ENCODE data around the gene PKD1.

Gene PKD1

GRCh38 chr16:2096853-2097595 lies 38.7 kb downstream of the PKD1 start:
- no peak overlapping the region for H3K27ac ChIP-seq (ENCODE audit: insufficient read depth, low read depth, low read length, poor library complexity, severe bottlenecking)
- no peak overlapping the region for H3K4me3 ChIP-seq (ENCODE audit: insufficient read depth, low read depth, low read length)
- peaks cover 6% of the 10 kb centered on the region for H3K4me1 ChIP-seq (ENCODE audit: control insufficient read depth, insufficient read depth, low read length)
- no peaks in the 10 kb centered on the region for H3K27me3 ChIP-seq (ENCODE audit: control insufficient read depth, insufficient read depth, low read length, poor library complexity, severe bottlenecking)
- H3K36me3 ChIP-seq (ENCODE audit: control insufficient read depth, insufficient read depth, low read length): no peaks in the 10 kb centered on the region
- WGBS, 2 experiments: 93 to 97% methylated on average over 24 to 25 of the region's 25 CpGs
- no peaks in the 10 kb centered on the region for H3K9me3 ChIP-seq (ENCODE audit: control insufficient read depth, low read length)

- WGBS, 2 experiments: 96 to 97% methylated on average over 23 of the region's 23 CpGs
- no peaks in the 10 kb centered on the region for H3K9me3 ChIP-seq (ENCODE audit: control insufficient read depth, low read length)
- no peaks in the 10 kb centered on the region for H3K27me3 ChIP-seq (ENCODE audit: control insufficient read depth, insufficient read depth, low read length, poor library complexity, severe bottlenecking)
- no peak overlapping the region for H3K4me3 ChIP-seq (ENCODE audit: insufficient read depth, low read depth, low read length)
- H3K27ac ChIP-seq (ENCODE audit: insufficient read depth, low read depth, low read length, poor library complexity, severe bottlenecking): no peak overlapping the region
- peaks cover 10% of the 10 kb centered on the region for H3K4me1 ChIP-seq (ENCODE audit: control insufficient read depth, insufficient read depth, low read length)
- no peaks in the 10 kb centered on the region for H3K36me3 ChIP-seq (ENCODE audit: control insufficient read depth, insufficient read depth, low read length)
Observed at GRCh38 chr16:2095918-2096582, 39.6 kb downstream of the PKD1 start.

GRCh38 chr16:2095315-2095853 lies 40.3 kb downstream of the PKD1 start:
- 95 to 96% methylated on average over 26 of the region's 26 CpGs for WGBS, 2 experiments
- Histone ChIP-seq H3K4me3 (ENCODE audit: insufficient read depth, low read depth, low read length) (no peak overlapping the region), H3K4me1 (ENCODE audit: control insufficient read depth, insufficient read depth, low read length) (peaks cover 10% of the 10 kb centered on the region), H3K36me3 (ENCODE audit: control insufficient read depth, insufficient read depth, low read length) (no peaks in the 10 kb centered on the region), H3K27me3 (ENCODE audit: control insufficient read depth, insufficient read depth, low read length, poor library complexity, severe bottlenecking) (no peaks in the 10 kb centered on the region), H3K27ac (ENCODE audit: insufficient read depth, low read depth, low read length, poor library complexity, severe bottlenecking) (no peak overlapping the region), H3K9me3 (ENCODE audit: control insufficient read depth, low read length) (no peaks in the 10 kb centered on the region)

GRCh38 chr16:2093793-2094192 lies 41.9 kb downstream of the PKD1 start:
- H3K36me3 ChIP-seq (ENCODE audit: control insufficient read depth, insufficient read depth, low read length): peaks cover 12% of the 10 kb centered on the region
- WGBS, 2 experiments: 95 to 96% methylated on average over 15 of the region's 15 CpGs

DNA sequence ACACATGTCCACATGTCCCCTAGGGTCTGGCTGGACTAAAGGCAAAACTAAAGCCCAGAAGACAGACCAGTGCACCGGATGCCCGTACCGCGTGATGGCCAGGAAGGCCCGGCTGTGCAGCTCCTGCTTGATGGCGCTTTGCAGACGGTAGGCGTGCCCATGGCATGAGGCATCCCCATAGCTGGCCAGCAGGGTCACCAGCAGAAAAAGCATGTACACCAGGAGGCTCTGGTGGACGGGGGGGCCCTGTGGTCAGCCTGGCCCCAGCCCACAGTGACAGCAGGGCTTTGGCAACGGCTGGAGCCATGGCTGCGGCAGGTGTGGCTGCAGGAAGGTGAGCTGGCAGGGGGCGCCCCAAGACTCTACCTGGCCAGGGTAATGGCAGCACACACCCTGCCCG lies 42.8 kb downstream of the PKD1 start:
- WGBS, 2 experiments: 96 to 97% methylated on average over 13 of the region's 13 CpGs
- Histone ChIP-seq H3K9me3 (ENCODE audit: control insufficient read depth, low read length) (no peaks in the 10 kb centered on the region), H3K27me3 (ENCODE audit: control insufficient read depth, insufficient read depth, low read length, poor library complexity, severe bottlenecking) (no peaks in the 10 kb centered on the region), H3K27ac (ENCODE audit: insufficient read depth, low read depth, low read length, poor library complexity, severe bottlenecking) (no peak overlapping the region), H3K4me3 (ENCODE audit: insufficient read depth, low read depth, low read length) (no peak overlapping the region), H3K36me3 (ENCODE audit: control insufficient read depth, insufficient read depth, low read length) (peaks cover 12% of the 10 kb centered on the region), H3K4me1 (ENCODE audit: control insufficient read depth, insufficient read depth, low read length) (peaks cover 10% of the 10 kb centered on the region)

More at GRCh38 chr16:2093793-2094192, 41.9 kb downstream of the PKD1 start:
- Histone ChIP-seq H3K9me3 (ENCODE audit: control insufficient read depth, low read length) (no peaks in the 10 kb centered on the region), H3K4me1 (ENCODE audit: control insufficient read depth, insufficient read depth, low read length) (peaks cover 10% of the 10 kb centered on the region), H3K27me3 (ENCODE audit: control insufficient read depth, insufficient read depth, low read length, poor library complexity, severe bottlenecking) (no peaks in the 10 kb centered on the region), H3K4me3 (ENCODE audit: insufficient read depth, low read depth, low read length) (no peak overlapping the region), H3K27ac (ENCODE audit: insufficient read depth, low read depth, low read length, poor library complexity, severe bottlenecking) (no peak overlapping the region)

- H3K4me1 ChIP-seq (ENCODE audit: control insufficient read depth, insufficient read depth, low read length): peaks cover 10% of the 10 kb centered on the region
- H3K4me3 ChIP-seq (ENCODE audit: insufficient read depth, low read depth, low read length): no peak overlapping the region
- no peaks in the 10 kb centered on the region for H3K9me3 ChIP-seq (ENCODE audit: control insufficient read depth, low read length)
- H3K36me3 ChIP-seq (ENCODE audit: control insufficient read depth, insufficient read depth, low read length): peaks cover 12% of the 10 kb centered on the region
- H3K27ac ChIP-seq (ENCODE audit: insufficient read depth, low read depth, low read length, poor library complexity, severe bottlenecking): no peak overlapping the region
- no peaks in the 10 kb centered on the region for H3K27me3 ChIP-seq (ENCODE audit: control insufficient read depth, insufficient read depth, low read length, poor library complexity, severe bottlenecking)
- WGBS, 2 experiments: 80 to 83% methylated on average over 16 of the region's 16 CpGs
Observed at GRCh38 chr16:2092256-2092620, 43.5 kb downstream of the PKD1 start.

DNA sequence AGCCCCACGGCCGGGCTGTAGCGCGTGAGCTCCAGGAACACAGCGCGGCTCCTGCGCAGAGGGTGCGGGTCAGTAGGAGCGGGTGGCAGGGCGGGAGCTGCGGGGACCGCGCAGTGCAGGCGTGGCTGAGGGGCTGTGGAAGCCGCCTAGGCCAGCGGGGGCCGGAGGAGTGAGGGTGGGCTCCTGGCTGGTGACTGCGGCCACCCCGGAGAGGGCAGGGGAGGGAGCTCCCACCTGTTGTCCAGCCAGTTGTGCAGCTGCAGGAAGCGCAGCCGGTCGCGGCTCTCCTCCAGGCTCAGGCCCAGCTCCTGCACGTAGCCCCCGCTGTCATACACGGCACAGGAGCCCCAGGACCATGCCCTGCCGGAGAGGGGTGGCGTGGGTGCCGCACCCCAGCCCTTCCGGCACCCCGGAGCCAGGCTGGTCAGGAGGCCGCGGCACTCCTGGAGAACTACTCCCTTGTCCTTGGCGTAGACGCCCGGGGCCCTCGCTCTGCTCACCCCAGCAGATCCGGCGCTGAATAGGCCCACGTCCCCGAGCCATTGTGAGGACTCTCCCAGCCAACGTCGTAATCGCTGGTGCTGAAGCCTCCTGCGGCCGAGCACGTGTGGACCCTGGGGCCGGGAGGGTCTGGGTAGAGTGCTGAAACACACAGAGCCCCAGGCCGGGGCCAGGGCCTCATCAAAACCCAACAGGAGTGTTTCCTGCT lies 44.0 kb downstream of the PKD1 start:
- Histone ChIP-seq H3K36me3 (ENCODE audit: control insufficient read depth, insufficient read depth, low read length) (peaks cover 12% of the 10 kb centered on the region), H3K4me3 (ENCODE audit: insufficient read depth, low read depth, low read length) (peak overlapping the region; percentile 32), H3K27ac (ENCODE audit: insufficient read depth, low read depth, low read length, poor library complexity, severe bottlenecking) (no peak overlapping the region), H3K9me3 (ENCODE audit: control insufficient read depth, low read length) (no peaks in the 10 kb centered on the region), H3K27me3 (ENCODE audit: control insufficient read depth, insufficient read depth, low read length, poor library complexity, severe bottlenecking) (no peaks in the 10 kb centered on the region), H3K4me1 (ENCODE audit: control insufficient read depth, insufficient read depth, low read length) (peaks cover 10% of the 10 kb centered on the region)
- 34 to 35% methylated on average over 49 of the region's 49 CpGs for WGBS, 2 experiments

DNA sequence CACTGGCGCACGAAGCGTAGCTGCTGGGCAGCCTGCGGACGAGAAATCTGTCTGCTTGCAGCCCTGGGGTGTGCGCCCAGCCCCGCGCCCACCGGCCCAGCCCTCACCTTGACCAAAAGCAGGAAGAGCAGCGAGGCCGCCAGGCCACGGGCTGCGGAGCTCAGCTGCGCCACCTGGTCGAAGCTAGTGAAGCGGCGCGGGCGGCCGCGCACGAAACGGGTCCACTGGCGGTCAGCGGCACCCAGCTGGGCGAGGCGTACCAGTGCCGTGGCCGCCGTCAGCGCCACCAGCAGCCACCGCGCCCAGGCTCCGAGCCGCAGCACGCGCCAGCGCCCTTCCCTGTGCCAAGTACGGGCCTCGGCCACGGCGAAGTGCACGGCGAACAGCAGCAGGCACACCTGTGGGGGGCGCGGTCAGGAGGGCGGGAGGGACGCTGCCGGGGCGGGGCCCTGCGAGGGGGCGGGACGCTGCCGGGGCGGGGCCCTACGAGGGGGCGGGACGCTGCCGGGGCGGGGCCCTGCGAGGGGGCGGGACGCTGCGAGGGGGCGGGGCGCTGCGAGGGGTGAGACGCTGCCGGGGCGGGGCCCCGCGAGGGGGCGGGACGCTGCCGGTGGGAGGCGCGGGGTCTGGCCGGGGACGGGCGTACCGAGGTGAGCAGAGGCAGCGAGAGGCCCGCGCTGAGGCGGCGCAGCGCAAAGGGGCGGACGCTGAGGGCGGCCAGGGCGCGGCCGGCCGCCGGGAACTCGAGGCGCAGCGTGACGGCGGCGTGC lies 44.7 kb downstream of the PKD1 start:
- WGBS, 2 experiments: 7 to 8% methylated on average over 101 of the region's 101 CpGs
- Histone ChIP-seq H3K4me1 (ENCODE audit: control insufficient read depth, insufficient read depth, low read length) (peaks cover 10% of the 10 kb centered on the region), H3K27ac (ENCODE audit: insufficient read depth, low read depth, low read length, poor library complexity, severe bottlenecking) (no peak overlapping the region), H3K36me3 (ENCODE audit: control insufficient read depth, insufficient read depth, low read length) (peaks cover 12% of the 10 kb centered on the region), H3K4me3 (ENCODE audit: insufficient read depth, low read depth, low read length) (peak overlapping the region; percentile 32), H3K9me3 (ENCODE audit: control insufficient read depth, low read length) (no peaks in the 10 kb centered on the region), H3K27me3 (ENCODE audit: control insufficient read depth, insufficient read depth, low read length, poor library complexity, severe bottlenecking) (no peaks in the 10 kb centered on the region)

DNA sequence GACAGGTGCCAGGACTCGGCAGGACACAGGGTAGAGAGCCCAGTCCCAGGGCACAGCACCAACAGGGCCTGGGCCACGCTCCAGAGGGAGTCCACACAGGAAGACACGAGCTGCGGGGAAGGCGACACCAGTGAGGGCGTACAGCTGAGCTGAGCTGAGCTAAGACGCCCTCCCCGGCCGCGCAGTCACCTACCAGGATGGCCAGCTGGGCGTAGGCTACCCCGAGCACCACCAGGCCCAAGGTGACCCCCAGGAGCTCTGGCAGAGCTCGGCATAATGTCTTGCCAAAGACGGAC lies 45.3 kb downstream of the PKD1 start:
- H3K36me3 ChIP-seq (ENCODE audit: control insufficient read depth, insufficient read depth, low read length): peaks cover 12% of the 10 kb centered on the region
- H3K9me3 ChIP-seq (ENCODE audit: control insufficient read depth, low read length): no peaks in the 10 kb centered on the region
- 90 to 91% methylated on average over 14 of the region's 14 CpGs for WGBS, 2 experiments
- no peaks in the 10 kb centered on the region for H3K27me3 ChIP-seq (ENCODE audit: control insufficient read depth, insufficient read depth, low read length, poor library complexity, severe bottlenecking)
- peaks cover 10% of the 10 kb centered on the region for H3K4me1 ChIP-seq (ENCODE audit: control insufficient read depth, insufficient read depth, low read length)
- H3K27ac ChIP-seq (ENCODE audit: insufficient read depth, low read depth, low read length, poor library complexity, severe bottlenecking): no peak overlapping the region
- H3K4me3 ChIP-seq (ENCODE audit: insufficient read depth, low read depth, low read length): no peak overlapping the region

Measured in ectodermal cell (in vitro differentiated cells).